Activated CD4-positive, alpha-beta T cell treated with anti-CD3 and anti-CD28 coated beads, Interleukin-2, amount 10 ng/mL, durations not matched to agents 7 days and 5 days (primary cell): ENCODE data around the gene PLEKHM2. TPM values are rescaled to one million over a fixed set of nuclear protein-coding genes. Genes with fewer than 3 reads are reported as not detected.

ENCODE experiments used
- CTCF ChIA-PET: fragments of 350-600 bp; sonication (Branson Sonifier 250); formaldehyde crosslinking; loops from one replicate; lab custom pipeline; 2021; ENCODE audit warnings: antibody characterized with exemption; lab: Charles Lee
- POLR2A ChIA-PET: fragments of 350-600 bp; sonication (Branson Sonifier 250); formaldehyde crosslinking; loops from one replicate; lab custom pipeline; 2021; ENCODE audit warnings: antibody characterized with exemption; lab: Charles Lee
- DNase-seq: peaks from one replicate; pipeline ENCODE4 v3.0.0-alpha.2; 2020
- H3K27ac Mint-ChIP-seq: one replicate; pipeline ENCODE4 v1.8.0; 2021; ENCODE audit warnings: mild to moderate bottlenecking, moderate library complexity, mixed read lengths
- H3K27me3 Mint-ChIP-seq: one replicate; pipeline ENCODE4 v1.8.0; 2021; ENCODE audit warnings: mixed read lengths
- H3K36me3 Mint-ChIP-seq: one replicate; pipeline ENCODE4 v1.8.0; 2021; ENCODE audit warnings: low read depth, mixed read lengths
- H3K4me1 Mint-ChIP-seq: one replicate; pipeline ENCODE4 v1.8.0; 2021; ENCODE audit warnings: mixed read lengths
- H3K4me3 Mint-ChIP-seq: one replicate; pipeline ENCODE4 v1.8.0; 2021; ENCODE audit warnings: mild to moderate bottlenecking, moderate library complexity, mixed read lengths
- H3K9me3 Mint-ChIP-seq: one replicate; pipeline ENCODE4 v1.8.0; 2021; ENCODE audit warnings: mixed read lengths
- total RNA-seq, 2 experiments: library from RNA; stranded (reverse); gene quantifications; one replicate each; pipeline ENCODE4 v1.2.3, GENCODE V29; 2021

The PLEKHM2 gene
- total RNA-seq, 2 experiments from 2014 or later: 52.7 to 56.0 TPM

- Mint-ChIP-seq H3K9me3 (no peaks in the 10 kb centered on the region), H3K27ac (no peak overlapping the region), H3K4me1 (no peaks in the 10 kb centered on the region), H3K4me3 (no peak overlapping the region), H3K27me3 (peaks cover 11% of the 10 kb centered on the region), H3K36me3 (no peaks in the 10 kb centered on the region)
- CTCF ChIA-PET: interaction anchor here (0.6 to 1.2 kb wide), 3 partner anchors 10 to 26 kb away, joined by 3 to 5 read pairs (median 3); no protein-coding TSS in a partner anchor
- no peak for DNase-seq
- POLR2A ChIA-PET: no interaction called here
Observed at GRCh38 chr1:15765495-15766194, 81.5 kb downstream of the PLEKHM2 start.

GRCh38 chr1:15767941-15768340 is 83.8 kb downstream of the PLEKHM2 start:
- POLR2A ChIA-PET: no interaction called here
- peaks cover 6% of the 10 kb centered on the region for H3K27me3 Mint-ChIP-seq
- H3K9me3 Mint-ChIP-seq: no peaks in the 10 kb centered on the region
- H3K27ac Mint-ChIP-seq: no peak overlapping the region
- no peaks in the 10 kb centered on the region for H3K4me1 Mint-ChIP-seq
- DNase-seq: no peak
- CTCF ChIA-PET: no interaction called here
- no peak overlapping the region for H3K4me3 Mint-ChIP-seq
- H3K36me3 Mint-ChIP-seq: no peaks in the 10 kb centered on the region

- Mint-ChIP-seq H3K27ac (no peak overlapping the region), H3K36me3 (no peaks in the 10 kb centered on the region), H3K4me3 (no peak overlapping the region), H3K27me3 (peaks cover 6% of the 10 kb centered on the region), H3K9me3 (no peaks in the 10 kb centered on the region), H3K4me1 (no peaks in the 10 kb centered on the region)
- no peak for DNase-seq
- ChIA-PET CTCF (no interaction called here), POLR2A (no interaction called here)
Observed at GRCh38 chr1:15768388-15768787, 84.3 kb downstream of the PLEKHM2 start.

GRCh38 chr1:15770313-15770962 is 86.3 kb downstream of the PLEKHM2 start:
- Mint-ChIP-seq H3K9me3 (no peaks in the 10 kb centered on the region), H3K36me3 (no peaks in the 10 kb centered on the region), H3K4me3 (no peak overlapping the region), H3K27me3 (peaks cover 6% of the 10 kb centered on the region), H3K4me1 (no peaks in the 10 kb centered on the region), H3K27ac (no peak overlapping the region)
- POLR2A ChIA-PET: no interaction called here
- DNase-seq: no peak
- CTCF ChIA-PET: interaction anchor here (0.6 kb wide), 3 partner anchors 10 to 75 kb away, joined by 3 to 5 read pairs (median 3); no protein-coding TSS in a partner anchor

GRCh38 chr1:15771836-15772515 is 87.9 kb downstream of the PLEKHM2 start:
- ChIA-PET POLR2A (no interaction called here), CTCF (interaction anchor here (0.6 to 0.8 kb wide), 2 partner anchors 86 to 167 kb away, joined by 3 read pairs; no protein-coding TSS in a partner anchor)
- Mint-ChIP-seq H3K4me1 (no peaks in the 10 kb centered on the region), H3K27me3 (peaks cover 6% of the 10 kb centered on the region), H3K9me3 (no peaks in the 10 kb centered on the region), H3K27ac (no peak overlapping the region), H3K36me3 (no peaks in the 10 kb centered on the region), H3K4me3 (no peak overlapping the region)
- no peak for DNase-seq

- DNase-seq: no peak
- ChIA-PET CTCF (interaction anchor here (0.6 to 2.3 kb wide), 5 partner anchors 10 to 57 kb away, joined by 3 to 7 read pairs (median 3); no protein-coding TSS in a partner anchor), POLR2A (no interaction called here)
- no peak overlapping the region for H3K27ac Mint-ChIP-seq
- H3K36me3 Mint-ChIP-seq: no peaks in the 10 kb centered on the region
- no peaks in the 10 kb centered on the region for H3K4me1 Mint-ChIP-seq
- H3K9me3 Mint-ChIP-seq: no peaks in the 10 kb centered on the region
- H3K4me3 Mint-ChIP-seq: no peak overlapping the region
- peaks cover 6% of the 10 kb centered on the region for H3K27me3 Mint-ChIP-seq
Observed at GRCh38 chr1:15775706-15776105, 91.6 kb downstream of the PLEKHM2 start.

- no peak overlapping the region for H3K27ac Mint-ChIP-seq
Observed at GRCh38 chr1:15777909-15778707, 94.0 kb downstream of the PLEKHM2 start.

More at GRCh38 chr1:15777909-15778707, 94.0 kb downstream of the PLEKHM2 start:
- H3K4me1 Mint-ChIP-seq: no peaks in the 10 kb centered on the region
- H3K36me3 Mint-ChIP-seq: no peaks in the 10 kb centered on the region
- POLR2A ChIA-PET: no interaction called here
- no peak for DNase-seq
- no peaks in the 10 kb centered on the region for H3K9me3 Mint-ChIP-seq
- no peak overlapping the region for H3K4me3 Mint-ChIP-seq
- CTCF ChIA-PET: interaction anchor here (0.6 to 0.7 kb wide), 2 partner anchors 119 to 485 kb away, joined by 3 to 5 read pairs; no protein-coding TSS in a partner anchor
- H3K27me3 Mint-ChIP-seq: no peaks in the 10 kb centered on the region

Other genes with a start within 250 kb of the PLEKHM2 start
- gene CTRC, start 245.9 kb upstream of the PLEKHM2 start, total RNA-seq: under 1 TPM; 0.08 to 0.30 TPM
- gene CELA2A, start 227.6 kb upstream of the PLEKHM2 start, total RNA-seq: not detected
- gene CELA2B, start 208.2 kb upstream of the PLEKHM2 start, total RNA-seq: not detected
- gene CASP9, start 160.1 kb upstream of the PLEKHM2 start, total RNA-seq: 10 to 100 TPM; 11.3 to 13.4 TPM
- gene DNAJC16, start 157.5 kb upstream of the PLEKHM2 start, total RNA-seq: 10 to 100 TPM; 18.8 to 19.6 TPM
- 10 to 100 TPM; 17.0 to 17.6 TPM for gene AGMAT, start 99.3 kb upstream of the PLEKHM2 start, total RNA-seq
- gene DDI2, start 66.9 kb upstream of the PLEKHM2 start, total RNA-seq: 10 to 100 TPM; 31.0 to 33.5 TPM
- 1 to 10 TPM; 1.8 to 2.2 TPM for gene SLC25A34, start 51.9 kb downstream of the PLEKHM2 start, total RNA-seq
- not detected for gene TMEM82, start 58.2 kb downstream of the PLEKHM2 start, total RNA-seq
- under 1 TPM in 1 of 2 experiments, not detected in 1; 0.12 TPM for gene FBLIM1, start 74.5 kb downstream of the PLEKHM2 start, total RNA-seq
- 1 to 10 TPM; 1.1 to 1.8 TPM for gene UQCRHL, start 123.3 kb downstream of the PLEKHM2 start, total RNA-seq
- 10 to 100 TPM; 65.1 to 65.2 TPM for gene SPEN, start 163.4 kb downstream of the PLEKHM2 start, total RNA-seq